Tibial nerve (tissue), 4 donors: ENCODE results near the gene NRSN1. TPM values are rescaled to one million over a fixed set of nuclear protein-coding genes. Genes with fewer than 3 reads are reported as not detected.

ENCODE experiments used
- DNase-seq, 2 donors: peaks; one replicate each; pipeline ENCODE4 v3.0.0-alpha.2; 2019; ENCODE audit warnings: low spot score in 2 of 2
- H3K27ac ChIP-seq, 4 donors: fragments of 200-600 bp; sonication (generic) in 3 of 4; one replicate each; pipeline ENCODE4 v1.5.1; 2017 to 2019; ENCODE audit warnings: mild to moderate bottlenecking in 1 of 4
- H3K27me3 ChIP-seq, 2 donors: fragments of 200-600 bp; sonication (generic) in 1 of 2; one replicate each; pipeline versions ENCODE4 v1.5.1 to v1.6.0; 2017 to 2019
- H3K36me3 ChIP-seq, 3 donors: fragments of 200-600 bp; sonication (generic); one replicate each; pipeline ENCODE4 v1.5.1; 2018 to 2019
- H3K4me1 ChIP-seq, 4 donors: fragments of 200-600 bp; sonication (generic) in 3 of 4; one replicate each; pipeline ENCODE4 v1.5.1; 2017 to 2019
- H3K4me3 ChIP-seq, 4 donors: fragments of 200-600 bp; sonication (generic) in 3 of 4; one replicate each; pipeline ENCODE4 v1.5.1; 2017 to 2019; ENCODE audit warnings: mild to moderate bottlenecking in 1 of 4, moderate library complexity in 1 of 4
- H3K9me3 ChIP-seq, 4 donors: fragments of 200-600 bp; sonication (generic) in 3 of 4; one replicate each; pipeline ENCODE4 v1.5.1; 2017 to 2019
- CTCF ChIP-seq, 5 experiments: fragments of 200-600 bp in 3 of 5; fragments of 450-650 bp in 2 of 5; sonication (generic) in 3 of 5; IDR thresholded peaks; one replicate each; pipeline ENCODE4 v1.5.1; 2016 to 2019; ENCODE audit warnings: antibody characterized with exemption in 5 of 5, mild to moderate bottlenecking in 3 of 5, moderate library complexity in 2 of 5
- EP300 ChIP-seq, 2 donors: sonication (generic); formaldehyde crosslinking; IDR thresholded peaks; one replicate each; pipeline ENCODE4 v1.6.1; 2017; ENCODE audit warnings: antibody characterized with exemption in 2 of 2, mild to moderate bottlenecking in 1 of 2
- POLR2A ChIP-seq, 2 donors: fragments of 450-650 bp; IDR thresholded peaks; one replicate each; pipeline ENCODE4 v1.6.1; 2017; ENCODE audit warnings: antibody characterized with exemption in 2 of 2, mild to moderate bottlenecking in 2 of 2, moderate library complexity in 2 of 2
- WGBS, 2 donors: methylation state at CpG; one replicate each; pipeline ENCODE4 v1.1.5; 2018; 5-methylcytosine and 5-hydroxymethylcytosine counted together
- total RNA-seq, 4 donors: library from RNA; depleted of rRNA; stranded (reverse); fragments of >200 nt; gene quantifications; one replicate each; pipeline ENCODE4 v1.1.0, GENCODE V29; 2016

Gene NRSN1
- total RNA-seq, 4 donors from 2014 or later = not detected

GRCh38 chr6:24092407-24092806 lies 33.6 kb upstream of the NRSN1 start:
- no peaks in the 10 kb centered on the region for H3K9me3 ChIP-seq
- no peak for DNase-seq
- H3K27me3 ChIP-seq = no peaks in the 10 kb centered on the region
- TF ChIP-seq EP300 (IDR thresholded peaks at IDR 0.05) (no peak), POLR2A (IDR thresholded peaks at IDR 0.05) (no peak), CTCF (IDR thresholded peaks at IDR 0.05) (no peak)
- H3K4me1 ChIP-seq = no peaks in the 10 kb centered on the region
- no peak overlapping the region for H3K27ac ChIP-seq
- H3K36me3 ChIP-seq = no peaks in the 10 kb centered on the region
- H3K4me3 ChIP-seq = no peak overlapping the region
- 56 to 81% methylated on average over 3 of the region's 3 CpGs for WGBS, 2 donors

DNA sequence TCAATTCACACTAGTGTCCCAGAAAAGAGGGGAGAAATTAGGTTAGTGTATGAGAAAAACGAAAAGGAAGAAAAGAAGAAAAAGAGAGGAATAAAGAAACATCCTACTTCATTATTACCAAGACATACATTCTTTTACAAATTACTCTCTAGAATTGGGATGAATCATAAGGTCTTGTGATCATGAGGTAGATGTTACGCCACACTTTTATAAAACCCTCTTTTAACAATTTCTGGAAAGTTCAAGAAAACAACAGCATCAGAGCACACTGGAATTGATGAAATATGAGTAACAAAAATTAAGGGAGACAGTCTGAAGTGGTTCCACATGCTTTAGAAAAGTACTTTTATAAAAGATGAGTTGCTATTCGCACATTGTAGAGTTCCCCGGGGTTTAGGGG lies 32.6 kb upstream of the NRSN1 start:
- TF ChIP-seq EP300 (IDR thresholded peaks at IDR 0.05) (no peak), CTCF (IDR thresholded peaks at IDR 0.05) (no peak), POLR2A (IDR thresholded peaks at IDR 0.05) (no peak)
- no peaks in the 10 kb centered on the region for H3K4me1 ChIP-seq
- WGBS, 2 donors = 75 to 77% methylated on average over 4 of the region's 4 CpGs
- H3K9me3 ChIP-seq = no peaks in the 10 kb centered on the region
- no peaks in the 10 kb centered on the region for H3K36me3 ChIP-seq
- H3K4me3 ChIP-seq = no peak overlapping the region
- no peak overlapping the region for H3K27ac ChIP-seq
- H3K27me3 ChIP-seq = no peaks in the 10 kb centered on the region
- DNase-seq = no peak

GRCh38 chr6:24099181-24099580 lies 26.8 kb upstream of the NRSN1 start:
- H3K4me1 ChIP-seq = no peaks in the 10 kb centered on the region
- 74 to 84% methylated on average over 2 of the region's 2 CpGs for WGBS, 2 donors
- H3K4me3 ChIP-seq = no peak overlapping the region
- H3K27me3 ChIP-seq = no peaks in the 10 kb centered on the region
- no peaks in the 10 kb centered on the region for H3K36me3 ChIP-seq
- no peak for DNase-seq
- no peak overlapping the region for H3K27ac ChIP-seq
- TF ChIP-seq EP300 (IDR thresholded peaks at IDR 0.05) = no peak
- TF ChIP-seq POLR2A (IDR thresholded peaks at IDR 0.05) = no peak
- no peak for TF ChIP-seq CTCF (IDR thresholded peaks at IDR 0.05)
- H3K9me3 ChIP-seq = no peaks in the 10 kb centered on the region

GRCh38 chr6:24100024-24100769 lies 25.8 kb upstream of the NRSN1 start:
- no peak overlapping the region for H3K27ac ChIP-seq
- H3K36me3 ChIP-seq = no peaks in the 10 kb centered on the region
- no peaks in the 10 kb centered on the region for H3K9me3 ChIP-seq
- DNase-seq = no peak
- WGBS, 2 donors = 52 to 68% methylated on average over 1 of the region's 1 CpG
- TF ChIP-seq POLR2A (IDR thresholded peaks at IDR 0.05) (no peak), CTCF (IDR thresholded peaks at IDR 0.05) (no peak), EP300 (IDR thresholded peaks at IDR 0.05) (no peak)
- no peak overlapping the region for H3K4me3 ChIP-seq
- H3K4me1 ChIP-seq = no peaks in the 10 kb centered on the region
- no peaks in the 10 kb centered on the region for H3K27me3 ChIP-seq

DNA sequence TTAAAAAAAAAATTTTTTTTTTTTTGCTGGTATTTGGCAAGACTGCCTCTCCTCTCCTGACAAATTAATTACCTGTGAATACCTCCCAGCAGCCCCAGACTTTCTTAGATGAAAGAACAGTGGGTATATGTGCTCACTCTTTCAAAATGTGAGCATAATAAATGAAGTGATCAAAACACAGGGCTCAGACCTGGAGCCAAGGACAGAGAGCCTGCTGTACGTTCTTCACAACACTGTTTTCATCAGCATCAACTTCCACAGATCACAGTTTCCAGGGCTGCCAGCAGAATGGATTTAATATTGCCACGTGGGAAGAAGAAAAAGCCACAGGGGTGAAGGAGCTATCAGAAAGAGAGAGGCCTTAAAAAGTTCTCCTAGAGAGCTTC lies 25.3 kb upstream of the NRSN1 start:
- no peak overlapping the region for H3K27ac ChIP-seq
- DNase-seq = no peak
- H3K27me3 ChIP-seq = no peaks in the 10 kb centered on the region
- no peak overlapping the region for H3K4me3 ChIP-seq
- TF ChIP-seq EP300 (IDR thresholded peaks at IDR 0.05) (no peak), POLR2A (IDR thresholded peaks at IDR 0.05) (no peak), CTCF (IDR thresholded peaks at IDR 0.05) (no peak)
- 22 to 37% methylated on average over 2 of the region's 2 CpGs for WGBS, 2 donors
- no peaks in the 10 kb centered on the region for H3K4me1 ChIP-seq
- no peaks in the 10 kb centered on the region for H3K9me3 ChIP-seq
- H3K36me3 ChIP-seq = no peaks in the 10 kb centered on the region
